Hepatocyte (in vitro differentiated cells): ENCODE results near the gene PLXND1. TPM values are rescaled to one million over a fixed set of nuclear protein-coding genes. Genes with fewer than 3 reads are reported as not detected.

Experiments used
- DNase-seq: peaks from one replicate; pipeline ENCODE4 v3.0.0-alpha.2; 2016; ENCODE audit warnings: low spot score
- H2AFZ ChIP-seq: fragments of 200-600 bp; sonication (generic); 2 replicates; pipeline ENCODE4 v1.6.0; 2016; ENCODE audit warnings: antibody characterized with exemption, mild to moderate bottlenecking
- H3K27ac ChIP-seq: fragments of 200-600 bp; sonication (generic); 2 replicates; pipeline ENCODE4 v1.5.1; 2016; ENCODE audit warnings: mild to moderate bottlenecking
- H3K27me3 ChIP-seq: fragments of 200-600 bp; sonication (generic); 2 replicates; pipeline ENCODE4 v1.6.1; 2016
- H3K36me3 ChIP-seq: fragments of 200-600 bp; sonication (generic); replicated peaks from 2 replicates; pipeline ENCODE4 v1.5.1; 2016; ENCODE audit warnings: low read depth; ENCODE audit not compliant: insufficient read depth
- H3K4me1 ChIP-seq: fragments of 200-600 bp; sonication (generic); 2 replicates; pipeline ENCODE4 v1.5.1; 2016; ENCODE audit warnings: mild to moderate bottlenecking, moderate library complexity; ENCODE audit not compliant: insufficient read depth
- H3K4me2 ChIP-seq: fragments of 200-600 bp; sonication (generic); 2 replicates; pipeline ENCODE4 v1.6.0; 2016
- H3K4me3 ChIP-seq: fragments of 200-600 bp; sonication (generic); 2 replicates; pipeline ENCODE4 v1.5.1; 2016; ENCODE audit warnings: mild to moderate bottlenecking
- H3K79me2 ChIP-seq: fragments of 200-600 bp; sonication (generic); 2 replicates; pipeline ENCODE4 v1.6.0; 2017; ENCODE audit warnings: mild to moderate bottlenecking
- H3K9me2 ChIP-seq: fragments of 200-600 bp; sonication (generic); replicated peaks from 2 replicates; pipeline ENCODE4 v1.6.0; 2017; ENCODE audit warnings: mild to moderate bottlenecking; ENCODE audit not compliant: insufficient read depth
- H3K9me3 ChIP-seq: fragments of 200-600 bp; sonication (generic); 2 replicates; pipeline ENCODE4 v1.5.1; 2016; ENCODE audit warnings: low read depth, mild to moderate bottlenecking
- H4K20me1 ChIP-seq: fragments of 200-600 bp; sonication (generic); 2 replicates; pipeline ENCODE4 v1.6.0; 2016; ENCODE audit warnings: mild to moderate bottlenecking; ENCODE audit not compliant: insufficient read depth, poor library complexity, severe bottlenecking
- EZH2 ChIP-seq: fragments of 200-600 bp; sonication (generic); IDR thresholded peaks from 2 replicates; pipeline ENCODE4 v1.6.1; 2016; ENCODE audit warnings: antibody characterized with exemption, mild to moderate bottlenecking, borderline replicate concordance
- EZH2phosphoT487 ChIP-seq: fragments of 200-600 bp; sonication (generic); IDR thresholded peaks from one replicate; pipeline ENCODE4 v1.6.1; 2018; ENCODE audit warnings: antibody characterized with exemption, mild to moderate bottlenecking, low read depth, moderate library complexity; ENCODE audit not compliant: unreplicated experiment, severe bottlenecking
- WGBS: methylation state at CpG from one replicate; pipeline ENCODE4 v1.1.6; 2016; ENCODE audit warnings: low lambda C conversion rate; ENCODE audit errors: missing lambda C conversion rate; 5-methylcytosine and 5-hydroxymethylcytosine counted together
- polyA plus RNA-seq: library from polyadenylated mRNA; unstranded; fragments of >200 nt; fragmentation: Nextera tagmentation; extraction: Ambion mirVana; gene quantifications from 2 replicates; pipeline ENCODE4 v1.2.1, GENCODE V29; 2016
- total RNA-seq: library from RNA; depleted of rRNA; stranded (reverse); fragments of >200 nt; gene quantifications from 2 replicates; pipeline ENCODE4 v1.2.3, GENCODE V29; 2014
- TF ChIP-seq, protein P1 (sequence below): fragments of 200-600 bp; sonication (generic); IDR thresholded peaks from 2 replicates; pipeline ENCODE4 v1.5.1; 2016; ENCODE audit warnings: antibody characterized with exemption, mild to moderate bottlenecking; ENCODE audit not compliant: poor library complexity

The PLXND1 gene
- total and polyA plus RNA-seq, 2 experiments from 2014 or later = 36.3 to 45.3 TPM

DNA sequence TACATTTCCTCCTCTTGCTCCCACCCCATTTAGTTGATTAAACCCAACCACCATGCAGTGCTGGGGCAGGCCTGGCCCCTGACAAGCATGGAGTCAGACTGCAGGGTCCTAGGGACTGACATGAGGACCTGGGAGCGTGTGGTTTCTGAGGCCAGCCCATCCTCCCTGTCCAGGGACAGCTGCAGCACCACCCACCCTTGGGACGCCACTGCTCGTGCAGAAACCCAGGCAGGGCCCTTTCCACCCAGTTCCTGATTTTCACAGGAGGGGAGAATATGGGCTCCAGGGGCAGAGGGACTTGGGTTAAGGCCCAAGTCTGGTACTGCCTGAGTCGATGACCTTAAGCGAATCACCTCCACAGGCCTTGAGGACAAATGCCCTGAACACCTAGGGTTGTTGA, 23.7 kb downstream of the PLXND1 start:
- 90% methylated on average over 5 of the region's 5 CpGs for WGBS
- no peak for DNase-seq
- Histone ChIP-seq H3K4me1 (no peaks in the 10 kb centered on the region), H3K36me3 (no peaks in the 10 kb centered on the region), H3K9me2 (no peaks in the 10 kb centered on the region), H3K9me3 (no peaks in the 10 kb centered on the region), H3K27me3 (no peaks in the 10 kb centered on the region), H2AFZ (no peak overlapping the region), H4K20me1 (no peaks in the 10 kb centered on the region), H3K79me2 (no peaks in the 10 kb centered on the region), H3K4me2 (no peak overlapping the region), H3K4me3 (no peak overlapping the region), H3K27ac (no peak overlapping the region)
- TF ChIP-seq EZH2 (no peak), EZH2phosphoT487 (no peak)
- TF ChIP-seq, protein P1, sequence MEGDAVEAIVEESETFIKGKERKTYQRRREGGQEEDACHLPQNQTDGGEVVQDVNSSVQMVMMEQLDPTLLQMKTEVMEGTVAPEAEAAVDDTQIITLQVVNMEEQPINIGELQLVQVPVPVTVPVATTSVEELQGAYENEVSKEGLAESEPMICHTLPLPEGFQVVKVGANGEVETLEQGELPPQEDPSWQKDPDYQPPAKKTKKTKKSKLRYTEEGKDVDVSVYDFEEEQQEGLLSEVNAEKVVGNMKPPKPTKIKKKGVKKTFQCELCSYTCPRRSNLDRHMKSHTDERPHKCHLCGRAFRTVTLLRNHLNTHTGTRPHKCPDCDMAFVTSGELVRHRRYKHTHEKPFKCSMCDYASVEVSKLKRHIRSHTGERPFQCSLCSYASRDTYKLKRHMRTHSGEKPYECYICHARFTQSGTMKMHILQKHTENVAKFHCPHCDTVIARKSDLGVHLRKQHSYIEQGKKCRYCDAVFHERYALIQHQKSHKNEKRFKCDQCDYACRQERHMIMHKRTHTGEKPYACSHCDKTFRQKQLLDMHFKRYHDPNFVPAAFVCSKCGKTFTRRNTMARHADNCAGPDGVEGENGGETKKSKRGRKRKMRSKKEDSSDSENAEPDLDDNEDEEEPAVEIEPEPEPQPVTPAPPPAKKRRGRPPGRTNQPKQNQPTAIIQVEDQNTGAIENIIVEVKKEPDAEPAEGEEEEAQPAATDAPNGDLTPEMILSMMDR = no peak

DNA sequence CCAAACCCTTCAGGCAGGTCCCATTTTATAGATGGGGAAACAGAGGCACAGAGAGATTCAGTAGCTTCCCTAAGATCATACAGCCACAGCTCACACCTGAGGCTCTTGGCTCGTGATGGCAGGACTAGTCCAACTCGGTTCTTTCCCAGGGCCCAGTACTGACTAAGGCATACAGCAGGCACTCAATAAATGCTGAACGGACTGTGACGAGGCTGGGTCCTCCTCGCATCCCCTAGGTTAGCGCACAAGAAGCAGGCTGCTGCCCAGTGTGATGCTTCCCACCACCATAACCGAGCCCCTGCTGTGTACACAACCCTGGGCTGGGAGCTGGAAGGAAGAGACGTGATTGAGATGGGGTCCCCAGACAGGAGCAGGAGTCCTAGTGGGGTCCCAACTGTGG, 24.9 kb downstream of the PLXND1 start:
- no peak overlapping the region for H3K4me3 ChIP-seq
- TF ChIP-seq, protein P1 = no peak
- TF ChIP-seq EZH2phosphoT487 = no peak
- TF ChIP-seq EZH2 = no peak
- DNase-seq = no peak
- H4K20me1 ChIP-seq = no peaks in the 10 kb centered on the region
- no peaks in the 10 kb centered on the region for H3K36me3 ChIP-seq
- H3K9me3 ChIP-seq = no peaks in the 10 kb centered on the region
- H3K27me3 ChIP-seq = no peaks in the 10 kb centered on the region
- H3K27ac ChIP-seq = no peak overlapping the region
- no peak overlapping the region for H3K4me2 ChIP-seq
- H3K4me1 ChIP-seq = no peaks in the 10 kb centered on the region
- WGBS = 82% methylated on average over 8 of the region's 8 CpGs
- H3K9me2 ChIP-seq = no peaks in the 10 kb centered on the region
- no peak overlapping the region for H2AFZ ChIP-seq
- no peaks in the 10 kb centered on the region for H3K79me2 ChIP-seq

DNA sequence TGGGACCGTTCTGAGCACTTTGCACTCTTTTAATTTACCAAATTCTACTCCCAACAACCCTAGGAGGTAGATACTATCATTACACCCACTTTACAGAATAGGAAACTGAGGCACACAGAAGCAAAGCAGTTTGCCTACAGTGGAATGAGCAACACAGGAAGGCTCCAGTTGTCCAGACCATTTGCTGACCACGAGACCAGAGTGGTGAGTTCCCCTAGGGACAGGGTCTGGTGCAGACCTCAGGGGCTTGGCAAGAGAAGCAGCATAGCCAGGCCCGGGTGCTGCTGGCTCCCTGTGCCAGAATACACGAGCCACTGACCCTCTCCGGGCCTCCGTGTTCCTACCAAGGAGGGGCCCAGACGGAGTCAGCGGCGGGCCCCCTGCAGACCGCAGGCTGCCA, 26.5 kb downstream of the PLXND1 start:
- TF ChIP-seq EZH2 (no peak), EZH2phosphoT487 (no peak)
- TF ChIP-seq, protein P1 = no peak
- H3K27me3 ChIP-seq = no peaks in the 10 kb centered on the region
- H3K9me3 ChIP-seq = no peaks in the 10 kb centered on the region
- H3K4me2 ChIP-seq = no peak overlapping the region
- H3K9me2 ChIP-seq = no peaks in the 10 kb centered on the region
- H2AFZ ChIP-seq = no peak overlapping the region
- no peak overlapping the region for H3K27ac ChIP-seq
- 96% methylated on average over 9 of the region's 10 CpGs for WGBS
- H3K4me1 ChIP-seq = no peaks in the 10 kb centered on the region
- no peak overlapping the region for H3K4me3 ChIP-seq
- no peaks in the 10 kb centered on the region for H3K79me2 ChIP-seq
- DNase-seq = no peak
- H3K36me3 ChIP-seq = no peaks in the 10 kb centered on the region
- H4K20me1 ChIP-seq = no peaks in the 10 kb centered on the region
